MCF 10A (cell line): ENCODE data around the gene VASN. TPM values are rescaled to one million over a fixed set of nuclear protein-coding genes. Genes with fewer than 3 reads are reported as not detected.

Experiments
- BruUV-seq: library from RNA; stranded (reverse); fragments of 400-500 nt; replicated peaks from 2 replicates; lab custom pipeline; 2021; lab: Mats Ljungman, UMichigan
- CTCF ChIA-PET: fragments of 300-600 bp; sonication (Branson Sonifier 250); formaldehyde crosslinking; extraction: SDS; loops from one replicate; lab custom pipeline; 2021; ENCODE audit warnings: antibody characterized with exemption, inconsistent platforms; lab: Yijun Ruan, JAX
- POLR2A ChIA-PET: fragments of 300-600, 350-650 bp; sonication (Branson Sonifier 250); formaldehyde crosslinking; extraction: SDS; loops from one replicate; lab custom pipeline; 2020; ENCODE audit warnings: antibody characterized with exemption, inconsistent platforms; lab: Yijun Ruan, JAX
- DNase-seq: peaks from one replicate; pipeline ENCODE4 v3.0.0-alpha.2; 2018; ENCODE audit not compliant: unreplicated experiment
- H3K27ac Mint-ChIP-seq: one replicate; pipeline ENCODE4 v1.8.0; 2022; ENCODE audit warnings: mild to moderate bottlenecking, low read depth, mixed read lengths; ENCODE audit not compliant: unreplicated experiment
- H3K27me3 Mint-ChIP-seq: one replicate; pipeline ENCODE4 v1.8.0; 2022; ENCODE audit warnings: mixed read lengths; ENCODE audit not compliant: insufficient read depth, unreplicated experiment
- H3K36me3 Mint-ChIP-seq: one replicate; pipeline ENCODE4 v1.8.0; 2022; ENCODE audit warnings: mild to moderate bottlenecking, moderate library complexity, mixed read lengths; ENCODE audit not compliant: insufficient read depth, unreplicated experiment
- H3K4me1 Mint-ChIP-seq: one replicate; pipeline ENCODE4 v1.8.0; 2022; ENCODE audit warnings: mixed read lengths; ENCODE audit not compliant: insufficient read depth, unreplicated experiment
- H3K4me3 Mint-ChIP-seq: one replicate; pipeline ENCODE4 v1.8.0; 2022; ENCODE audit warnings: mild to moderate bottlenecking, moderate library complexity, mixed read lengths; ENCODE audit not compliant: unreplicated experiment
- H3K9me3 Mint-ChIP-seq: one replicate; pipeline ENCODE4 v1.8.0; 2022; ENCODE audit warnings: mixed read lengths; ENCODE audit not compliant: unreplicated experiment
- intact Hi-C: fragments of 100-400 bp; cut with micrococcal nuclease; formaldehyde crosslinking; loops from 2 replicates; pipeline ENCODE4 v1.14.1; 2022
- total RNA-seq: library from RNA; stranded (reverse); gene quantifications from 2 replicates; pipeline ENCODE4 v1.2.3, GENCODE V29; 2022
- TF ChIP-seq, protein P1 (sequence below): fragments of 200-600 bp; IDR thresholded peaks from one replicate; pipeline ENCODE4 v1.8.0; 2022; ENCODE audit warnings: antibody characterized with exemption, mild to moderate bottlenecking; ENCODE audit not compliant: unreplicated experiment

The VASN gene
- total RNA-seq, 1 experiment from 2014 or later: 4.0 TPM

DNA sequence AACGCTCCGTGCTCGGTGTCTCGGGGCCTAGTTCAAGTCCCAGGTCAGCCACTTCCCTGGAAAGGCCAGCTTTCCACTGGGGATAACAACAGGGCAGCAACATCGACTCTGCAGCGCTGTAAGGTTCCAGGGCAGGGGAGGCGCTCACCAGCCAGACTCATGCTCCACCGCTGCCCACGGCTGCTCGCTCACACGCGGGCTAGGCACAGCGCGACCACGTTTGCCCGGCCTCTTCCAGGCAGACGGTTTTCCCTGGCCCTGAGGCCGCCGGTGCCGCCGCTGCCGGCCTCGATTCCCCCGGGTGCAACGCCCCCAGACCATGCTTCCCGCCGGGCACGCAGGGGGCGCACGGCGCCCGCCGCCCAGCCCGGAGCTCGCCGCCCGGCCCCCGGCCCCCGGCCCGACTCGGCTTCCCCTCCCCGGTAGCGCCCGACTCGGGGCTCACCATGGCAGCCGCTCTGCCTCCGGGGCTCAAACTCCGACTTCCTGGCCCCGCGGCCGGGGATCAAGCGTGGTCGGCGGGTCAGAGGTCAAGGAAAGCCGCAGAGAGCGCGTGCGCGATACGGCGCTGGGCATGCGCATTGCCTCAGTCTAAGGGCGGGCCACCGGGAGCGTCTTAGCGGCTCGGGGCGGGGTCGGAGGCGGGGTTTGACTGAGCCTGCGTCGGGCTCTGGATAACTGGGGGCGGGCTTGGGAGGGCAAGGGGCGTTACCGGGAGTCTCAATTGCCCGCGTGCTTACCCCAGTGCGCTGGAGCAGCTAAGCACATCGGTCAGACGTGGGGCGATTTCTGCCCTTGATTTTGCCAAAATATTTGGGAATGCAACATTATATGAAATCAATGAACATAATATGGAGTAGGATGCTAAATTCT is 20.6 kb upstream of the VASN start, which contains the start of gene PAM16:
TSS of gene PAM16 (minus strand) at position 535 of the 873 bp plus-strand sequence. CDS start at position 448, 87 bp downstream.
- POLR2A ChIA-PET: interaction anchor here (0.7 to 1.5 kb wide), 11 partner anchors 23 to 1141 kb away, joined by 3 to 6 read pairs (median 4); no protein-coding TSS in a partner anchor

DNA sequence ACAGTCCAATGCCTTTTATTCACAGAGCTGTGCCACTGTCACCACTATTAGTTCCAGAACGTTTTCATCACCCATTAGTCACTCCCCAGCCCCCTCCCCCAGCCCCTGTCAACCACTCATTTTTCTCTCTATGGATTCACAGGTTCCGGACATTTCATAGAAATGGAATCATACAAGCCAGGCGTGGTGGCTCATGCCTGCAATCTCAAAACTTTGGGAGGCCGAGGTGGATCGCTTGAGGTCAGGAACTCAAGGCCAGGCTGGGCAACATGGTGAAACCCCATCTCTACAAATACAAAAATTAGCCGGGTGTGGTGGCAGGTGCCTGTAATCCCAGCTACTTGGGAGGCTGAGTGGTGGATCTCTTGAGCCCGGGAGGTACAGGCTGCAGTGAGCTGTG is 19.8 kb upstream of the VASN start:
- Mint-ChIP-seq H3K4me3 (peak overlapping the region; percentile 89), H3K4me1 (peaks cover 8% of the 10 kb centered on the region), H3K27me3 (no peaks in the 10 kb centered on the region), H3K27ac (no peak overlapping the region), H3K36me3 (no peaks in the 10 kb centered on the region), H3K9me3 (no peaks in the 10 kb centered on the region)
- intact Hi-C loops: loop anchor here (5.0 kb wide), 1 partner anchor 605 kb away; the partner anchor contains the start of gene SEC14L5
- peak; percentile 28 for DNase-seq
- CTCF ChIA-PET: interaction anchor here (1.0 to 6.9 kb wide), 2 partner anchors 33 to 50 kb away, joined by 3 to 75 read pairs; no protein-coding TSS in a partner anchor
- POLR2A ChIA-PET: interaction anchor here (0.9 to 1.4 kb wide), 4 partner anchors 17 to 98 kb away, joined by 3 to 6 read pairs (median 5); no protein-coding TSS in a partner anchor
- no TSS peak for BruUV-seq
- TF ChIP-seq, protein P1, sequence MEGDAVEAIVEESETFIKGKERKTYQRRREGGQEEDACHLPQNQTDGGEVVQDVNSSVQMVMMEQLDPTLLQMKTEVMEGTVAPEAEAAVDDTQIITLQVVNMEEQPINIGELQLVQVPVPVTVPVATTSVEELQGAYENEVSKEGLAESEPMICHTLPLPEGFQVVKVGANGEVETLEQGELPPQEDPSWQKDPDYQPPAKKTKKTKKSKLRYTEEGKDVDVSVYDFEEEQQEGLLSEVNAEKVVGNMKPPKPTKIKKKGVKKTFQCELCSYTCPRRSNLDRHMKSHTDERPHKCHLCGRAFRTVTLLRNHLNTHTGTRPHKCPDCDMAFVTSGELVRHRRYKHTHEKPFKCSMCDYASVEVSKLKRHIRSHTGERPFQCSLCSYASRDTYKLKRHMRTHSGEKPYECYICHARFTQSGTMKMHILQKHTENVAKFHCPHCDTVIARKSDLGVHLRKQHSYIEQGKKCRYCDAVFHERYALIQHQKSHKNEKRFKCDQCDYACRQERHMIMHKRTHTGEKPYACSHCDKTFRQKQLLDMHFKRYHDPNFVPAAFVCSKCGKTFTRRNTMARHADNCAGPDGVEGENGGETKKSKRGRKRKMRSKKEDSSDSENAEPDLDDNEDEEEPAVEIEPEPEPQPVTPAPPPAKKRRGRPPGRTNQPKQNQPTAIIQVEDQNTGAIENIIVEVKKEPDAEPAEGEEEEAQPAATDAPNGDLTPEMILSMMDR: no peak

More for the DNA sequence above, 20.6 kb upstream of the VASN start, which contains the start of gene PAM16:
- Mint-ChIP-seq H3K4me1 (peaks cover 8% of the 10 kb centered on the region), H3K27me3 (no peaks in the 10 kb centered on the region), H3K4me3 (peak within 1 kb of the TSS; percentile 89), H3K27ac (peak within 1 kb of the TSS; percentile 81), H3K9me3 (no peaks in the 10 kb centered on the region), H3K36me3 (no peaks in the 10 kb centered on the region)
- BruUV-seq: TSS peak; percentile 38
- TF ChIP-seq, protein P1: no peak
- DNase-seq: peak; percentile 95
- CTCF ChIA-PET: interaction anchor here (0.8 to 6.9 kb wide), 6 partner anchors 8 to 151 kb away, joined by 3 to 75 read pairs (median 3); no protein-coding TSS in a partner anchor
- intact Hi-C loops: loop anchor here (5.0 kb wide), 1 partner anchor 606 kb away; the partner anchor contains the start of gene SEC14L5

DNA sequence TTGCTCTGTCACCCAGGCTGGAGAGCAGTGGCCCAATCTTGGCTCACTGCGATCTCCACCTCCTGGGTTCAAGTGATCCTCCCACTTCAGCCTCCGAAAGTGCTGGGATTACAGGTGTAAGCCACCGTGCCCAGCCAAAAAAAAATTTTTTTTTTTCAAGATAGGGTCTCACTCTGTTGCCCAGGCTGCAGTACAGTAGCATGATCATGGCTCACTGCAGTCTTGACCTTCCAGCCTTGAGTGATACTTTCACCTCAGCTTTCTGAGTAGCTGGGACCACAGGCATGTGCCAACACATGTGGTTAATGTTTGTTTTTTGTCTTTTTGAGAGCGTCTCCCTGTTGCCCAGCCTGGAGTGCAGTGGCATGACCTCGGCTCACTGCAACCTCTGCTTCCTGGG is 18.8 kb upstream of the VASN start:
- H3K4me1 Mint-ChIP-seq: peaks cover 8% of the 10 kb centered on the region
- no peak for DNase-seq
- no TSS peak for BruUV-seq
- no peaks in the 10 kb centered on the region for H3K9me3 Mint-ChIP-seq
- TF ChIP-seq, protein P1: no peak
- H3K27ac Mint-ChIP-seq: no peak overlapping the region
- intact Hi-C loops: loop anchor here (5.0 kb wide), 1 partner anchor 604 kb away; the partner anchor contains the start of gene SEC14L5
- peaks cover under 1% of the 10 kb centered on the region for H3K36me3 Mint-ChIP-seq
- ChIA-PET POLR2A (interaction anchor here (1.1 to 1.4 kb wide), 2 partner anchors 16 to 64 kb away, joined by 3 to 5 read pairs; partner anchors contain the start of gene CORO7), CTCF (interaction anchor here (0.6 to 6.9 kb wide), 2 partner anchors 49 to 107 kb away, joined by 3 to 75 read pairs; no protein-coding TSS in a partner anchor)
- no peaks in the 10 kb centered on the region for H3K27me3 Mint-ChIP-seq
- no peak overlapping the region for H3K4me3 Mint-ChIP-seq
